ENCODE data around the gene FIGN. TPM values are rescaled to one million over a fixed set of nuclear protein-coding genes. Genes with fewer than 3 reads are reported as not detected.

FIGN gene
- total and polyA plus RNA-seq, 2 donors (not counting 3 experiments of a cell fraction or from before 2014, with no cell fraction given) = 1.8 to 8.1 TPM

GRCh38 chr2:163637871-163638270 lies 97.9 kb downstream of the FIGN start:
- no peak for DNase-seq (ENCODE audit: low read depth, low spot score)
- Histone ChIP-seq H4K20me1 (replicated peaks; ENCODE audit: control insufficient read depth, extremely low read depth, insufficient read depth, low read length) (no peaks in the 10 kb centered on the region), H3K9ac (replicated peaks; ENCODE audit: extremely low read depth, insufficient read depth, low read length) (no peak overlapping the region), H3K4me2 (ENCODE audit: insufficient read depth, low read length) (no peak overlapping the region), H3K27me3 (ENCODE audit: control insufficient read depth in 2 of 2, insufficient read depth in 2 of 2, low read length in 2 of 2) (no peaks in the 10 kb centered on the region), H3K4me1 (ENCODE audit: control insufficient read depth, extremely low read depth, insufficient read depth, low read length) (no peaks in the 10 kb centered on the region), H3K9me1 (replicated peaks; ENCODE audit: control insufficient read depth, extremely low read depth, insufficient read depth, low read length) (no peaks in the 10 kb centered on the region), H3K4me3 (replicated peaks in 1 of 3; ENCODE audit: insufficient read depth in 1 of 3, low read depth in 1 of 3, low read length in 3 of 3) (no peak overlapping the region), H3K9me3 (replicated peaks; ENCODE audit: control insufficient read depth, insufficient read depth, low read length) (no peaks in the 10 kb centered on the region), H3K36me3 (ENCODE audit: control insufficient read depth in 2 of 2, extremely low read depth in 1 of 2, insufficient read depth in 2 of 2, low read length in 2 of 2) (no peaks in the 10 kb centered on the region), H3K27ac (ENCODE audit: insufficient read depth, low read depth, low read length) (no peak overlapping the region), H2AFZ (ENCODE audit: low read depth, low read length) (no peak overlapping the region), H3K79me2 (ENCODE audit: control insufficient read depth, insufficient read depth, low read length) (no peaks in the 10 kb centered on the region)
- intact Hi-C loops (cut with micrococcal nuclease) (no loop called here), dilution Hi-C loops (cut with MboI; ENCODE audit: extremely low pct_ligation_motif_present, low sequenced_read_pairs) (no loop called here)
- TF ChIP-seq POLR2A (IDR thresholded peaks at IDR 0.05; ENCODE audit: low read depth, low read length) (no peak), JUN (IDR thresholded peaks at IDR 0.05; ENCODE audit: borderline replicate concordance, insufficient read depth, insufficient read length, low read depth) (no peak), GATA2 (IDR thresholded peaks at IDR 0.05; ENCODE audit: insufficient read depth, insufficient read length, low read depth, low read length) (no peak), MYC (IDR thresholded peaks at IDR 0.05; ENCODE audit: low read depth, low read length) (no peak), EZH2 (IDR thresholded peaks at IDR 0.05; ENCODE audit: borderline replicate concordance, low read depth, low read length, severe bottlenecking) (no peak), POLR2AphosphoS5 (IDR thresholded peaks at IDR 0.05; ENCODE audit: insufficient read depth, low read depth, low read length) (no peak), CTCF (IDR thresholded peaks at IDR 0.05; ENCODE audit: extremely low read depth in 1 of 2, insufficient read depth in 1 of 2, low read depth in 1 of 2, low read length in 2 of 2) (no peak), MAX (IDR thresholded peaks at IDR 0.05; ENCODE audit: insufficient read depth, insufficient read length) (no peak), FOS (IDR thresholded peaks at IDR 0.05; ENCODE audit: borderline replicate concordance, insufficient read depth, low read length) (no peak)
- CTCF ChIA-PET = no interaction called here
- POLR2A ChIA-PET = no interaction called here
- FAIRE-seq = no peak
- no TSS peak for BruUV-seq (replicated peaks)
